SK-N-SH treated with all-trans-retinoic acid at 6 μM for 48 hours (cell line): ENCODE measurements around the gene SPAG9.

Experiments
- ATAC-seq: fragments of 200-7000 bp; cut with Tn5 transposase; 3 replicates; pipeline ENCODE4 v1.9.1; 2020; ENCODE audit warnings: mild to moderate bottlenecking, moderate library complexity
- BACH2 ChIP-seq: fragments of 250-450 bp; sonication (Bioruptor Pico); IDR thresholded peaks from 2 replicates; pipeline ENCODE4 v1.9.0; 2021; ENCODE audit warnings: mild to moderate bottlenecking, borderline replicate concordance
- ESRRG ChIP-seq: fragments of 250-450 bp; sonication (Bioruptor Pico); IDR thresholded peaks from 2 replicates; pipeline ENCODE4 v1.6.1; 2021; ENCODE audit warnings: mild to moderate bottlenecking
- GLIS3 ChIP-seq: fragments of 250-450 bp; sonication (Bioruptor Pico); IDR thresholded peaks from 2 replicates; pipeline ENCODE4 v1.5.0; 2020; ENCODE audit warnings: mild to moderate bottlenecking, moderate library complexity
- ISL1 ChIP-seq: fragments of 250-450 bp; sonication (Bioruptor Pico); IDR thresholded peaks from 2 replicates; pipeline ENCODE4 v2.1.2; 2022; ENCODE audit warnings: mild to moderate bottlenecking, moderate library complexity
- OSR1 ChIP-seq: fragments of 250-450 bp; sonication (Bioruptor Pico); IDR thresholded peaks from 2 replicates; pipeline ENCODE4 v1.8.0; 2022; ENCODE audit warnings: moderate library complexity, mild to moderate bottlenecking, inconsistent platforms
- RARB ChIP-seq: fragments of 250-450 bp; sonication (Bioruptor Pico); IDR thresholded peaks from 2 replicates; pipeline ENCODE4 v1.8.0; 2021; ENCODE audit warnings: mild to moderate bottlenecking, moderate library complexity
- SNAI2 ChIP-seq: fragments of 250-450 bp; sonication (Bioruptor Pico); IDR thresholded peaks from 2 replicates; pipeline ENCODE4 v1.5.0; 2020; ENCODE audit warnings: mild to moderate bottlenecking, moderate library complexity
- TCF4 ChIP-seq: fragments of 250-450 bp; sonication (Bioruptor Pico); IDR thresholded peaks from 2 replicates; pipeline ENCODE4 v1.8.0; 2021; ENCODE audit warnings: mild to moderate bottlenecking, moderate library complexity, borderline replicate concordance
- TOX ChIP-seq: fragments of 250-450 bp; sonication (Bioruptor Pico); IDR thresholded peaks from 2 replicates; pipeline ENCODE4 v1.8.0; 2021; ENCODE audit warnings: mild to moderate bottlenecking, moderate library complexity, borderline replicate concordance
- ZFP3 ChIP-seq: fragments of 250-450 bp; sonication (Bioruptor Pico); IDR thresholded peaks from 2 replicates; pipeline ENCODE4 v1.5.0; 2020; ENCODE audit warnings: mild to moderate bottlenecking, moderate library complexity
- ZFP30 ChIP-seq: fragments of 450-650 bp; formaldehyde crosslinking; IDR thresholded peaks from 2 replicates; pipeline ENCODE4 v1.5.0; 2022; ENCODE audit warnings: mild to moderate bottlenecking, moderate library complexity
- ZNF565 ChIP-seq: fragments of 450-650 bp; formaldehyde crosslinking; conservative IDR thresholded peaks from 2 replicates; pipeline ENCODE4 v1.5.0; 2020; ENCODE audit warnings: low read depth, mild to moderate bottlenecking, moderate library complexity
- ZNF70 ChIP-seq: fragments of 450-650 bp; formaldehyde crosslinking; IDR thresholded peaks from 2 replicates; pipeline ENCODE4 v1.5.0; 2020; ENCODE audit warnings: mild to moderate bottlenecking, moderate library complexity
- TF ChIP-seq, protein P1 (sequence below): fragments of 250-450 bp; sonication (Bioruptor Pico); IDR thresholded peaks from 2 replicates; pipeline ENCODE4 v1.5.1; 2020; ENCODE audit warnings: low read depth, mild to moderate bottlenecking, moderate library complexity
- TF ChIP-seq, protein P2 (sequence below): fragments of 250-450 bp; sonication (Bioruptor Pico); IDR thresholded peaks from 2 replicates; pipeline ENCODE4 v1.5.1; 2021; ENCODE audit warnings: mild to moderate bottlenecking, moderate library complexity
- TF ChIP-seq, protein P3 (sequence below): fragments of 250-450 bp; sonication (Bioruptor Pico); IDR thresholded peaks from 2 replicates; pipeline ENCODE4 v1.8.0; 2020; ENCODE audit warnings: mild to moderate bottlenecking, moderate library complexity, borderline replicate concordance
- TF ChIP-seq, protein P4 (sequence below): fragments of 250-450 bp; sonication (Bioruptor Pico); IDR thresholded peaks from 2 replicates; pipeline ENCODE4 v1.8.0; 2021; ENCODE audit warnings: low read depth, mild to moderate bottlenecking, moderate library complexity, borderline replicate concordance
- TF ChIP-seq, protein P5 (sequence below): fragments of 250-450 bp; sonication (Bioruptor Pico); IDR thresholded peaks from 2 replicates; pipeline ENCODE4 v1.5.0; 2020; ENCODE audit warnings: mild to moderate bottlenecking, moderate library complexity

SPAG9 gene

DNA sequence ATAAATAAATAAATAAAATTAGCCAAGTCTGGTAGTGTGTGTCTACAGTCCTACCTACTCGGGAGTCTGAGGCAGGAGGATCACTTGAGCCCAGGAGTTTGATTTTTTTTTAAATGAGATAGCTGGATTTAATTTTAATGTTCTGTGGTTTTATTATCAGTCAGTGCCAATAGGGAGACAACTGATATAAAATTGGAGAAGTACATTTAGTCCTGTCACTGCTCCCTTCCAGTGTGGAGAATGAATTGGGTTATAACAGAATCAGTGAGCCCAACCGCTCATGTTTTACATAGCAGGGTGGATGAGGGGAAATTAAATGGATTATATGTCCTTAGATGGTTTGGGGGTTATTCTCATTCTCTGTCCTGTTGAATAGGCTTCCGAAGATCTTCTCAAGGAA is 38.9 kb upstream of the SPAG9 start:
- no peak for ATAC-seq
- TF ChIP-seq GLIS3 (CRISPR knock-in tag) = no peak
- no peak for TF ChIP-seq ISL1 (CRISPR knock-in tag)
- no peak for TF ChIP-seq ZNF70 (CRISPR knock-in tag)
- no peak for TF ChIP-seq ZNF565
- TF ChIP-seq ESRRG (CRISPR knock-in tag) = no peak
- TF ChIP-seq TCF4 (CRISPR knock-in tag) = no peak
- TF ChIP-seq, protein P1, sequence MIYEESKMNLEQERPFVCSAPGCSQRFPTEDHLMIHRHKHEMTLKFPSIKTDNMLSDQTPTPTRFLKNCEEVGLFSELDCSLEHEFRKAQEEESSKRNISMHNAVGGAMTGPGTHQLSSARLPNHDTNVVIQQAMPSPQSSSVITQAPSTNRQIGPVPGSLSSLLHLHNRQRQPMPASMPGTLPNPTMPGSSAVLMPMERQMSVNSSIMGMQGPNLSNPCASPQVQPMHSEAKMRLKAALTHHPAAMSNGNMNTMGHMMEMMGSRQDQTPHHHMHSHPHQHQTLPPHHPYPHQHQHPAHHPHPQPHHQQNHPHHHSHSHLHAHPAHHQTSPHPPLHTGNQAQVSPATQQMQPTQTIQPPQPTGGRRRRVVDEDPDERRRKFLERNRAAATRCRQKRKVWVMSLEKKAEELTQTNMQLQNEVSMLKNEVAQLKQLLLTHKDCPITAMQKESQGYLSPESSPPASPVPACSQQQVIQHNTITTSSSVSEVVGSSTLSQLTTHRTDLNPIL = no peak
- no peak for TF ChIP-seq SNAI2 (CRISPR knock-in tag)
- no peak for TF ChIP-seq ZFP30 (CRISPR knock-in tag)
- TF ChIP-seq, protein P2, sequence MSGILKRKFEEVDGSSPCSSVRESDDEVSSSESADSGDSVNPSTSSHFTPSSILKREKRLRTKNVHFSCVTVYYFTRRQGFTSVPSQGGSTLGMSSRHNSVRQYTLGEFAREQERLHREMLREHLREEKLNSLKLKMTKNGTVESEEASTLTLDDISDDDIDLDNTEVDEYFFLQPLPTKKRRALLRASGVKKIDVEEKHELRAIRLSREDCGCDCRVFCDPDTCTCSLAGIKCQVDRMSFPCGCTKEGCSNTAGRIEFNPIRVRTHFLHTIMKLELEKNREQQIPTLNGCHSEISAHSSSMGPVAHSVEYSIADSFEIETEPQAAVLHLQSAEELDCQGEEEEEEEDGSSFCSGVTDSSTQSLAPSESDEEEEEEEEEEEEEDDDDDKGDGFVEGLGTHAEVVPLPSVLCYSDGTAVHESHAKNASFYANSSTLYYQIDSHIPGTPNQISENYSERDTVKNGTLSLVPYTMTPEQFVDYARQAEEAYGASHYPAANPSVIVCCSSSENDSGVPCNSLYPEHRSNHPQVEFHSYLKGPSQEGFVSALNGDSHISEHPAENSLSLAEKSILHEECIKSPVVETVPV (CRISPR knock-in tag) = no peak
- no peak for TF ChIP-seq OSR1 (CRISPR knock-in tag)
- TF ChIP-seq RARB (CRISPR knock-in tag) = no peak

DNA sequence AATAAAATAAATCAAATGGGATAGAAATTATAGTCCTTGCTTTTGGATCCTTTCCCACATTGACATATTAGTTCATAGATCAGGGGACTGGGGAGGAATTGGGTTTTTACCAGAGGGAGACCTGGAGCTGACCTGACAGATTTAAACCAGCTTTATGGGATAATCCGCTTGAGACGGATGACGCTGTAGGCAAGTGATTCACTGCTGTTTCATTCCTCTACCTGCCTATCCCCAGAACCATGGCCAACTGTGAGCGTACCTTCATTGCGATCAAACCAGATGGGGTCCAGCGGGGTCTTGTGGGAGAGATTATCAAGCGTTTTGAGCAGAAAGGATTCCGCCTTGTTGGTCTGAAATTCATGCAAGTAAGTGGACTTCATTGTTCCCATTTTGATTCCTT is 34.7 kb upstream of the SPAG9 start:
- no peak for ATAC-seq
- TF ChIP-seq, protein P3, sequence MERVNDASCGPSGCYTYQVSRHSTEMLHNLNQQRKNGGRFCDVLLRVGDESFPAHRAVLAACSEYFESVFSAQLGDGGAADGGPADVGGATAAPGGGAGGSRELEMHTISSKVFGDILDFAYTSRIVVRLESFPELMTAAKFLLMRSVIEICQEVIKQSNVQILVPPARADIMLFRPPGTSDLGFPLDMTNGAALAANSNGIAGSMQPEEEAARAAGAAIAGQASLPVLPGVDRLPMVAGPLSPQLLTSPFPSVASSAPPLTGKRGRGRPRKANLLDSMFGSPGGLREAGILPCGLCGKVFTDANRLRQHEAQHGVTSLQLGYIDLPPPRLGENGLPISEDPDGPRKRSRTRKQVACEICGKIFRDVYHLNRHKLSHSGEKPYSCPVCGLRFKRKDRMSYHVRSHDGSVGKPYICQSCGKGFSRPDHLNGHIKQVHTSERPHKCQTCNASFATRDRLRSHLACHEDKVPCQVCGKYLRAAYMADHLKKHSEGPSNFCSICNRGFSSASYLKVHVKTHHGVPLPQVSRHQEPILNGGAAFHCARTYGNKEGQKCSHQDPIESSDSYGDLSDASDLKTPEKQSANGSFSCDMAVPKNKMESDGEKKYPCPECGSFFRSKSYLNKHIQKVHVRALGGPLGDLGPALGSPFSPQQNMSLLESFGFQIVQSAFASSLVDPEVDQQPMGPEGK (CRISPR knock-in tag) = no peak
- no peak for TF ChIP-seq TCF4 (CRISPR knock-in tag)
- TF ChIP-seq, protein P4, sequence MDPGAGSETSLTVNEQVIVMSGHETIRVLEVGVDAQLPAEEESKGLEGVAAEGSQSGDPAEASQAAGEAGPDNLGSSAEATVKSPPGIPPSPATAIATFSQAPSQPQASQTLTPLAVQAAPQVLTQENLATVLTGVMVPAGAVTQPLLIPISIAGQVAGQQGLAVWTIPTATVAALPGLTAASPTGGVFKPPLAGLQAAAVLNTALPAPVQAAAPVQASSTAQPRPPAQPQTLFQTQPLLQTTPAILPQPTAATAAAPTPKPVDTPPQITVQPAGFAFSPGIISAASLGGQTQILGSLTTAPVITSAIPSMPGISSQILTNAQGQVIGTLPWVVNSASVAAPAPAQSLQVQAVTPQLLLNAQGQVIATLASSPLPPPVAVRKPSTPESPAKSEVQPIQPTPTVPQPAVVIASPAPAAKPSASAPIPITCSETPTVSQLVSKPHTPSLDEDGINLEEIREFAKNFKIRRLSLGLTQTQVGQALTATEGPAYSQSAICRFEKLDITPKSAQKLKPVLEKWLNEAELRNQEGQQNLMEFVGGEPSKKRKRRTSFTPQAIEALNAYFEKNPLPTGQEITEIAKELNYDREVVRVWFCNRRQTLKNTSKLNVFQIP = no peak
- TF ChIP-seq, protein P5, sequence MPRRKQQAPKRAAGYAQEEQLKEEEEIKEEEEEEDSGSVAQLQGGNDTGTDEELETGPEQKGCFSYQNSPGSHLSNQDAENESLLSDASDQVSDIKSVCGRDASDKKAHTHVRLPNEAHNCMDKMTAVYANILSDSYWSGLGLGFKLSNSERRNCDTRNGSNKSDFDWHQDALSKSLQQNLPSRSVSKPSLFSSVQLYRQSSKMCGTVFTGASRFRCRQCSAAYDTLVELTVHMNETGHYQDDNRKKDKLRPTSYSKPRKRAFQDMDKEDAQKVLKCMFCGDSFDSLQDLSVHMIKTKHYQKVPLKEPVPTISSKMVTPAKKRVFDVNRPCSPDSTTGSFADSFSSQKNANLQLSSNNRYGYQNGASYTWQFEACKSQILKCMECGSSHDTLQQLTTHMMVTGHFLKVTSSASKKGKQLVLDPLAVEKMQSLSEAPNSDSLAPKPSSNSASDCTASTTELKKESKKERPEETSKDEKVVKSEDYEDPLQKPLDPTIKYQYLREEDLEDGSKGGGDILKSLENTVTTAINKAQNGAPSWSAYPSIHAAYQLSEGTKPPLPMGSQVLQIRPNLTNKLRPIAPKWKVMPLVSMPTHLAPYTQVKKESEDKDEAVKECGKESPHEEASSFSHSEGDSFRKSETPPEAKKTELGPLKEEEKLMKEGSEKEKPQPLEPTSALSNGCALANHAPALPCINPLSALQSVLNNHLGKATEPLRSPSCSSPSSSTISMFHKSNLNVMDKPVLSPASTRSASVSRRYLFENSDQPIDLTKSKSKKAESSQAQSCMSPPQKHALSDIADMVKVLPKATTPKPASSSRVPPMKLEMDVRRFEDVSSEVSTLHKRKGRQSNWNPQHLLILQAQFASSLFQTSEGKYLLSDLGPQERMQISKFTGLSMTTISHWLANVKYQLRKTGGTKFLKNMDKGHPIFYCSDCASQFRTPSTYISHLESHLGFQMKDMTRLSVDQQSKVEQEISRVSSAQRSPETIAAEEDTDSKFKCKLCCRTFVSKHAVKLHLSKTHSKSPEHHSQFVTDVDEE = no peak

DNA sequence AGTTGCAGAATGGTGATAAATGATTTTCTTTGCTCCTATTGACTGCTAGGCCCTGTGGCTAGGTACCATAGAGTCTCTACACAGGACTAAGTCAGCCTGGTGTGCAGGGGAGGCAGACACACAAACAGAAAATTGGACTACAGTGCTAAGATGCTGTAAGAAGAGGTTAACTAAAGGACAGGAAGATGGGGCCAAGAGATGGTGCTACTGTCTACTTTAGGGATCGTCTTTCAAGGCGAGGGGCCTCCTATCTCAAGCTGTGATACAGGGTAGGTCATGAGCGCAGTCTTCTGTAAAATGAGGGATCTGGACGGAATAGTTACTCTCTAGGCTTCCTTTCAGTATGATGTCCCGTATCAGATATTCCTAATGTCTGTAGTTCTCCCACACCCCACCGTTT is 33.5 kb upstream of the SPAG9 start:
- peak; percentile 35 for ATAC-seq
- no peak for TF ChIP-seq TOX (CRISPR knock-in tag)
- TF ChIP-seq BACH2 (CRISPR knock-in tag) = no peak
- TF ChIP-seq GLIS3 (CRISPR knock-in tag) = no peak

DNA sequence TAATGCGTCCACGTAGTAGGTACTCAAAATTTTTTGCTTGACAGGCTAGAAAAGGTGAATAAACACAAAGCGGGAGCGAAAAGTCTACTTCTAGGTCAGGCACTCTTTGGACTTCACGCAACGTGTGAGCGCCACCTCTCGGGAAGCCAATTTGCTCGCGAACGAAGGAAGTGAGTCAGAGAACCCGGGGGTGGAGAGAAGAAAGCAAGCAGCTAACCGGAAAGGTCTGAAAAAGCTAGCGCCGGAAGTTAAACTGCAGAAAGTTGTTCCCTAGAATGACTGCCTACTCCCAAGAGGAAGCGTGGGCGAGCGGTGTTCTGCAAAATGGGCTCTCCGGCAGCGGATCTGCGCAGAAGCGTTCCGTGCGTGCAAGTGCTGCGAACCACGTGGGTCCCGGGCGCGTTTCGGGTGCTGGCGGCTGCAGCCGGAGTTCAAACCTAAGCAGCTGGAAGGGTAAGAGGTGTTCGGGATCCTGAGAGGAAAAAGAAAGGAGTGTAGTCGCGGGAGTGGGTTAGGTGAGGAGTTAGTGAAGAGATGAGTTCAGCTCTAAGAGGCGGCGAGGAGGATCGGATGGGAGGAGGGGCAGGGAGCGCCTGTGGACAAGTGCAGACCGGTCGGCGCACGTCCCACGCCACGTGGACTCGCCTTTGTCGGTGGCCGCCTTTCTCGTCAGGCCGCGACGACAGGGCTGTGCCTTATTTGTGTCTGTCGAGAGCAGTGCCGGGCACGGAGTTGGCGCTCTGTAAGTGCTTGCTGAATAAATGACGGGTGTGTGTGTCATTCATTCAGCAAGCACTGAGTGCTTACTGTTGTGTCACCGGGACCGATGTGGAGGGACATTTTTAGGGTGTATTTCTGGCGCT is 32.8 kb upstream of the SPAG9 start, which contains the start of gene NME1:
Gene NME1 (plus strand): TSS at position 350 of the 863 bp plus-strand sequence. CDS start 2,096 bp downstream, outside the sequence.
- peak; percentile 95 for ATAC-seq
- TF ChIP-seq OSR1 (CRISPR knock-in tag) (no peak), TCF4 (CRISPR knock-in tag) (0 out of 2 replicates have a peak, but pooled peaks have one; percentile 27), ZFP3 (CRISPR knock-in tag) (peak; percentile 44; the same call in 1 of the 2 replicates), RARB (CRISPR knock-in tag) (no peak), SNAI2 (CRISPR knock-in tag) (0 out of 2 replicates have a peak, but pooled peaks have one; percentile 47)
- TF ChIP-seq, protein P2 (CRISPR knock-in tag) = no peak
- TF ChIP-seq, protein P5 = 0 out of 2 replicates have a peak, but pooled peaks have one; percentile 9
- TF ChIP-seq, protein P4 = peak; percentile 42; the same call in 1 of the 2 replicates
